Thoracic aorta (tissue), 2 donors: ENCODE data around the gene EFCAB9. TPM values are rescaled to one million over a fixed set of nuclear protein-coding genes. Genes with fewer than 3 reads are reported as not detected.

Source experiments
- ATAC-seq: fragments of 150-250 bp; one replicate; pipeline ENCODE4 v1.8.0; 2017; ENCODE audit warnings: low read depth; ENCODE audit not compliant: insufficient number of reproducible peaks, low FRiP score
- DNase-seq: peaks from one replicate; pipeline ENCODE4 v3.0.0-alpha.2; 2020; ENCODE audit warnings: low spot score
- H3K27ac ChIP-seq, 2 donors: fragments of 200-600 bp; sonication (generic); 1 replicate in 1 of 2; 2 replicates in 1 of 2; pipeline ENCODE4 v1.5.1; 2016; ENCODE audit warnings: mild to moderate bottlenecking in 2 of 2, moderate library complexity in 2 of 2
- H3K27me3 ChIP-seq: fragments of 200-600 bp; sonication (generic); replicated peaks from 2 replicates; pipeline ENCODE4 v1.6.0; 2016; ENCODE audit warnings: mild to moderate bottlenecking; ENCODE audit not compliant: insufficient read depth
- H3K36me3 ChIP-seq: fragments of 200-600 bp; sonication (generic); one replicate; pipeline ENCODE4 v1.5.1; 2016
- H3K4me1 ChIP-seq, 2 donors: fragments of 200-600 bp; sonication (generic); 1 replicate in 1 of 2; 2 replicates in 1 of 2; pipeline versions ENCODE4 v1.5.1 to v1.6.0; 2016; ENCODE audit warnings: low read depth in 2 of 2, mild to moderate bottlenecking in 1 of 2; ENCODE audit not compliant: control insufficient read depth in 1 of 2
- H3K4me3 ChIP-seq: fragments of 200-600 bp; sonication (generic); 2 replicates; pipeline ENCODE4 v1.5.1; 2016; ENCODE audit warnings: mild to moderate bottlenecking
- H3K9me3 ChIP-seq: fragments of 200-600 bp; sonication (generic); 2 replicates; pipeline ENCODE4 v1.5.1; 2016
- CTCF ChIP-seq: fragments of 200-600 bp; sonication (generic); IDR thresholded peaks from one replicate; pipeline ENCODE4 v1.5.1; 2019; ENCODE audit warnings: antibody characterized with exemption
- total RNA-seq, 2 donors: library from RNA; depleted of rRNA; stranded (reverse); fragments of >200 nt; gene quantifications; one replicate each; pipeline versions ENCODE4 v1.1.0 to v1.2.3, GENCODE V29; 2016

EFCAB9 gene
- total RNA-seq, 2 donors from 2014 or later: not detected

DNA sequence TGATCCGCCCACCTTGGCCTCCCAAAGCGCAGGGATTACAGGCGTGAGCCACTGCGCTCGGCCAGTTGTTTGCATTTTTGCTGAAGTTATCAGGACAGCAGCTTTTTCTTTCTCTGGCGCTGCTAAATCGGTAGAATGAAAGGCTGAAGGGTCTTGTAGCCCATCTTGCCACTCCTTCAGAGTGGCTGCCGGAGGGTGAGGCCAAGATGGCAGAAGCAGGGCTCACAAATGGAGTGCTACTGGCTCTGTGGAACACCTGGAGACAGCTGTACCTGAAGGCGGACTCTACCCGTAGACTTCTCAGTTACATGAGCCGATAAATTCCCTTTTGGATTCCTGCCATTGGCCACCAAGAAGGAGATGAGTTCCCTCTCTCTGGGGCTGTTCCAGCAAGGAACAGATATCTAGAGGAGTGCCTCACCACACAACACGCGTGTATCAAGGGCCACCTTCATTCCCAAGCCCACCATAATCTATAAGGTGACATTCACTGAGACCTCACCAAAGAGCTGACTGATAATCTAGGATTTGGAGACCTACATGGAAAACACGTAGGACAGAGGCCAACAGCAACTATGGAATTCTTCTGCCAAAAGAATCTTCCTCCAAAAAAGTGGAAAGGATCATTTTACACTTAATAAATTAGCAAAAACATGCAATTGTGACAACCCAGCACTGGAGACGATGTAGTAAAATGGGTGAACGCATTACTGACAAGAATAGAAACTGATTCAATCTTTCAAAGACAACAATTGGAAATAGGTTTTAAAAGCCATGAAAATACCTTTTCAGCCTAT, 27.7 kb upstream of the EFCAB9 start:
- no peak for TF ChIP-seq CTCF
- H3K36me3 ChIP-seq: no peaks in the 10 kb centered on the region
- DNase-seq (no peak), ATAC-seq (no peak)
- no peak overlapping the region for H3K27ac ChIP-seq
- no peaks in the 10 kb centered on the region for H3K9me3 ChIP-seq
- no peaks in the 10 kb centered on the region for H3K27me3 ChIP-seq
- peaks cover 5 to 13% of the 10 kb centered on the region in 2 donors for H3K4me1 ChIP-seq
- H3K4me3 ChIP-seq: no peak overlapping the region

- Histone ChIP-seq H3K4me1 (peaks cover 5 to 13% of the 10 kb centered on the region in 2 donors), H3K4me3 (no peak overlapping the region), H3K9me3 (no peaks in the 10 kb centered on the region), H3K27ac (no peak overlapping the region), H3K36me3 (no peaks in the 10 kb centered on the region), H3K27me3 (no peaks in the 10 kb centered on the region)
- DNase-seq (no peak), ATAC-seq (no peak)
- no peak for TF ChIP-seq CTCF
Measured at GRCh38 chr5:172167895-172168294, 26.1 kb upstream of the EFCAB9 start.

DNA sequence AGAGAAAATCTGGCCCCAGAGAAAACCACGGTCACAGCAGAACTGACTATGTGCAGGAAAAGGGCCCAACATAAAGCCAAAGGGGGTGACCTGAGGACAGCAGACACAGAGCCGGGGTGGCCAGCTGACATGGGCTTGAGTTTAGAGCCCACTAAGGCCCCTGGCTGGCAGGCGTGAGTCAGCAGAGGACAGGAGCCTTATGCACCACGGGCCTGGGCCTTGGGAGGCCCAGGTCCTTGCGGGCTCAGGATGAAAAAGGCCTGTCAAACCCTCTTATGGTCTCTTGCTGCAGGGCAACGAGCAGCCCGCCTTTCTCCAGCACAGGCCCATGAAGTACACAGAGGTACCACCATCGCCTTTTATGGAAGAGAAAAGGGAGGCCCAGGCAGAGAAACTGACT, 25.7 kb upstream of the EFCAB9 start:
- DNase-seq (no peak), ATAC-seq (no peak)
- no peaks in the 10 kb centered on the region for H3K9me3 ChIP-seq
- no peak overlapping the region for H3K27ac ChIP-seq
- no peak overlapping the region for H3K4me3 ChIP-seq
- H3K4me1 ChIP-seq: peaks cover 5 to 13% of the 10 kb centered on the region in 2 donors
- no peaks in the 10 kb centered on the region for H3K36me3 ChIP-seq
- TF ChIP-seq CTCF: no peak
- H3K27me3 ChIP-seq: no peaks in the 10 kb centered on the region

- TF ChIP-seq CTCF: no peak
- peaks cover 5 to 13% of the 10 kb centered on the region in 2 donors for H3K4me1 ChIP-seq
- no peaks in the 10 kb centered on the region for H3K36me3 ChIP-seq
- H3K9me3 ChIP-seq: no peaks in the 10 kb centered on the region
- H3K27me3 ChIP-seq: no peaks in the 10 kb centered on the region
- no peak overlapping the region for H3K27ac ChIP-seq
- no peak overlapping the region for H3K4me3 ChIP-seq
- ATAC-seq (no peak), DNase-seq (no peak)
Measured at GRCh38 chr5:172169216-172169615, 24.8 kb upstream of the EFCAB9 start.

DNA sequence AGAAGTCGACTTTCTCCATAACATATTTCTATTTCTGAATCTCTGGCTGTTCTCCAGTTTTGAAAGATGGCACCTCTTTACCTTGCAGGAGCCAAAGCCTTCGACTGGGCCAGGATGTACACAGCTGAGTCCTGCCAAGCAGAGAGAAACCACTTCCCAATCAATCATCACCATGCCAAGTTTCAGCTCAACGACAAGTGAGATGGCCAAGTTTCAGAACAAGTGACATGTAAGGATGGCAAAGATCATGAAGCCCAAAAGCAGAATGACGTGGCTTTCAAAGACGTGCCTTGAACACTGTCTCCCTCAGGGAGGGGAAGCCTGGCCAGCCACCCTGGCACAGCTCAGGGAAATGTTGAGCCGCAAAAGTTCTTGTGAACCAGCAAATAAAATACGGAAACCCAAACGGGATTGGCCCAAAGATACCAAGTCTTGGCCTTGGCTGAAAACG, 23.7 kb upstream of the EFCAB9 start:
- ATAC-seq: no peak
- H3K4me1 ChIP-seq: peaks cover 5 to 13% of the 10 kb centered on the region in 2 donors
- TF ChIP-seq CTCF: no peak

More for the DNA sequence above, 23.7 kb upstream of the EFCAB9 start:
- Histone ChIP-seq H3K27me3 (no peaks in the 10 kb centered on the region), H3K9me3 (no peaks in the 10 kb centered on the region), H3K27ac (no peak overlapping the region), H3K4me3 (no peak overlapping the region), H3K36me3 (no peaks in the 10 kb centered on the region)
- no peak for DNase-seq
